Activated CD4-positive, alpha-beta T cell treated with anti-CD3 and anti-CD28 coated beads, Interleukin-10, Interleukin-2, amounts not matched to agents 100 ng/mL and 50 ng/mL, durations not matched to agents 16 hours and 8 hours (primary cell): Measurements from ENCODE around the gene GPR27.

Experiments used
- DNase-seq: peaks from one replicate; pipeline ENCODE4 v3.0.0-alpha.2; 2020

Gene GPR27

GRCh38 chr3:71753701-71754609, at the start of gene GPR27:
GPR27 (plus strand) TSS chr3:71753855; CDS start chr3:71754050, 195 bp downstream.
- peak; percentile 23 for DNase-seq

- DNase-seq: no peak
These were observed 48.7 kb upstream of the GPR27 start for GRCh38 chr3:71704915-71705314.

- no peak for DNase-seq
These were observed 48.0 kb upstream of the GPR27 start for GRCh38 chr3:71705681-71706080.

GRCh38 chr3:71707595-71707994, 46.1 kb upstream of the GPR27 start:
- DNase-seq: no peak

- no peak for DNase-seq
These were observed 45.1 kb upstream of the GPR27 start for GRCh38 chr3:71708476-71709105.

GRCh38 chr3:71709908-71710511, 43.6 kb upstream of the GPR27 start:
- DNase-seq: no peak

- peak; percentile 66 for DNase-seq
These were observed 42.7 kb upstream of the GPR27 start for GRCh38 chr3:71710906-71711494.

- no peak for DNase-seq
These were observed 40.6 kb upstream of the GPR27 start for GRCh38 chr3:71713041-71713440.

GRCh38 chr3:71714595-71714994, 39.1 kb upstream of the GPR27 start:
- DNase-seq: no peak

- no peak for DNase-seq
These were observed 35.6 kb upstream of the GPR27 start for GRCh38 chr3:71718072-71718471.

GRCh38 chr3:71721002-71721401, 32.7 kb upstream of the GPR27 start:
- DNase-seq: no peak

- peak; percentile 44 for DNase-seq
These were observed 32.0 kb upstream of the GPR27 start for GRCh38 chr3:71721651-71722157.

GRCh38 chr3:71722693-71723092, 31.0 kb upstream of the GPR27 start:
- DNase-seq: no peak

GRCh38 chr3:71723452-71724170, 30.0 kb upstream of the GPR27 start:
- DNase-seq: peak; percentile 84

GRCh38 chr3:71724171-71724453, 29.5 kb upstream of the GPR27 start:
- no peak for DNase-seq

- peak; percentile 38 for DNase-seq
These were observed 28.9 kb upstream of the GPR27 start for GRCh38 chr3:71724584-71725270.

- DNase-seq: peak; percentile 37
These were observed 28.2 kb upstream of the GPR27 start, which contains the start of gene EIF4E3 for GRCh38 chr3:71725271-71725991. EIF4E3 (minus strand) TSS chr3:71725402; CDS start chr3:71725367, 35 bp downstream.

GRCh38 chr3:71726146-71726545, 27.5 kb upstream of the GPR27 start:
- DNase-seq: peak; percentile 61

- peak; percentile 21 for DNase-seq
These were observed 24.9 kb upstream of the GPR27 start for GRCh38 chr3:71728632-71729342.

- DNase-seq: no peak
These were observed 21.0 kb upstream of the GPR27 start for GRCh38 chr3:71732637-71733036.

GRCh38 chr3:71733319-71733718, 20.3 kb upstream of the GPR27 start:
- DNase-seq: no peak
